GM23338 (cell line): Measurements from ENCODE around the gene ZBTB1. TPM values are rescaled to one million over a fixed set of nuclear protein-coding genes. Genes with fewer than 3 reads are reported as not detected.

Experiments
- ATAC-seq: fragments of 200-7000 bp; cut with Tn5 transposase; 3 replicates; pipeline ENCODE4 v1.9.1; 2020
- DNase-seq: peaks from one replicate; pipeline ENCODE4 v3.0.0-alpha.2; 2015; ENCODE audit warnings: low spot score
- H2AFZ ChIP-seq: fragments of 200-600 bp; sonication (generic); 2 replicates; pipeline ENCODE4 v1.8.0; 2016; ENCODE audit warnings: antibody characterized with exemption, mild to moderate bottlenecking, moderate library complexity
- H3F3A ChIP-seq: fragments of 200-600 bp; sonication (generic); replicated peaks from 2 replicates; pipeline ENCODE4 v1.8.0; 2017; ENCODE audit warnings: antibody characterized with exemption, mixed run types, low read depth
- H3K27ac ChIP-seq: fragments of 200-600 bp; sonication (generic); 2 replicates; pipeline ENCODE4 v1.6.1; 2016; ENCODE audit warnings: low read depth
- H3K27me3 ChIP-seq: fragments of 200-600 bp; sonication (generic); 2 replicates; pipeline ENCODE4 v1.8.0; 2016; ENCODE audit warnings: mild to moderate bottlenecking, mixed run types, moderate library complexity; ENCODE audit not compliant: insufficient read depth
- H3K36me3 ChIP-seq: fragments of 200-600 bp; sonication (generic); 2 replicates; pipeline ENCODE4 v1.8.0; 2016; ENCODE audit warnings: mild to moderate bottlenecking; ENCODE audit not compliant: insufficient read depth
- H3K4me1 ChIP-seq: fragments of 200-600 bp; sonication (generic); 2 replicates; pipeline ENCODE4 v1.8.0; 2016; ENCODE audit warnings: mild to moderate bottlenecking, moderate library complexity; ENCODE audit not compliant: insufficient read depth
- H3K4me2 ChIP-seq: fragments of 200-600 bp; sonication (generic); 2 replicates; pipeline ENCODE4 v1.7.1; 2017; ENCODE audit warnings: mixed run types
- H3K4me3 ChIP-seq: fragments of 200-600 bp; sonication (generic); 2 replicates; pipeline ENCODE4 v1.6.1; 2016; ENCODE audit warnings: mixed run types
- H3K79me2 ChIP-seq: fragments of 200-600 bp; sonication (generic); replicated peaks from 2 replicates; pipeline ENCODE4 v1.8.0; 2017; ENCODE audit warnings: mild to moderate bottlenecking; ENCODE audit not compliant: insufficient read depth
- H3K9me2 ChIP-seq: fragments of 200-600 bp; sonication (generic); 2 replicates; pipeline ENCODE4 v1.8.0; 2017; ENCODE audit not compliant: insufficient read depth
- H4K20me1 ChIP-seq: fragments of 200-600 bp; sonication (generic); replicated peaks from 2 replicates; pipeline ENCODE4 v1.8.0; 2017; ENCODE audit warnings: mild to moderate bottlenecking; ENCODE audit not compliant: insufficient read depth
- H3K27ac Mint-ChIP-seq: 2 replicates; pipeline ENCODE4 v1.8.0; 2020; ENCODE audit warnings: inconsistent platforms, mild to moderate bottlenecking, moderate library complexity, mixed read lengths
- H3K27me3 Mint-ChIP-seq: 3 replicates; pipeline ENCODE4 v1.8.0; 2022; ENCODE audit warnings: low read depth, mild to moderate bottlenecking, moderate library complexity, mixed read lengths, inconsistent platforms; ENCODE audit not compliant: insufficient read depth, poor library complexity
- H3K36me3 Mint-ChIP-seq: 3 replicates; pipeline ENCODE4 v1.8.0; 2021; ENCODE audit warnings: low read depth, mild to moderate bottlenecking, inconsistent platforms, moderate library complexity, mixed read lengths
- H3K4me1 Mint-ChIP-seq: 3 replicates; pipeline ENCODE4 v1.8.0; 2020; ENCODE audit warnings: mild to moderate bottlenecking, inconsistent platforms, mixed read lengths
- H3K4me3 Mint-ChIP-seq: 3 replicates; pipeline ENCODE4 v1.8.0; 2021; ENCODE audit warnings: moderate library complexity, mild to moderate bottlenecking, inconsistent platforms, mixed read lengths
- H3K9me3 Mint-ChIP-seq: 3 replicates; pipeline ENCODE4 v1.8.0; 2020; ENCODE audit warnings: moderate library complexity, mild to moderate bottlenecking, inconsistent platforms, mixed read lengths
- CREB1 ChIP-seq: fragments of 250-450 bp; sonication (Bioruptor Pico); IDR thresholded peaks from 2 replicates; pipeline ENCODE4 v1.5.0; 2020; ENCODE audit warnings: low read depth, mild to moderate bottlenecking, moderate library complexity
- EZH2 ChIP-seq: fragments of 200-600 bp; sonication (generic); IDR thresholded peaks from one replicate; pipeline ENCODE4 v1.8.0; 2017; ENCODE audit warnings: antibody characterized with exemption, mild to moderate bottlenecking, low read depth; ENCODE audit not compliant: unreplicated experiment
- NANOG ChIP-seq: IDR thresholded peaks from 2 replicates; pipeline ENCODE4 v1.6.1; 2016; ENCODE audit warnings: antibody characterized with exemption, borderline replicate concordance
- ZNF331 ChIP-seq: fragments of 250-450 bp; sonication (Bioruptor Pico); IDR thresholded peaks from 2 replicates; pipeline ENCODE4 v1.5.0; 2020; ENCODE audit warnings: low read depth, mild to moderate bottlenecking, moderate library complexity
- polyA plus RNA-seq: library from polyadenylated mRNA; unstranded; fragments of >200 nt; fragmentation: Nextera tagmentation; extraction: Ambion mirVana; gene quantifications from 2 replicates; pipeline ENCODE4 v1.2.1, GENCODE V29; 2016
- total RNA-seq: library from RNA; depleted of rRNA; stranded (reverse); fragments of >200 nt; shearing (Covaris generic); gene quantifications from 2 replicates; pipeline ENCODE4 v1.2.3, GENCODE V29; 2014
- TF ChIP-seq, protein P1 (sequence below): fragments of 250-450 bp; sonication (Bioruptor Pico); IDR thresholded peaks from 2 replicates; pipeline ENCODE4 v1.5.0; 2020; ENCODE audit warnings: mild to moderate bottlenecking, moderate library complexity
- TF ChIP-seq, protein P2 (sequence below), 2 experiments: fragments of 200-600 bp in 1 of 2; sonication (generic) in 1 of 2; conservative IDR thresholded peaks; 2 replicates each; pipeline versions ENCODE4 v1.5.1 to v1.6.1; 2016 to 2017; ENCODE audit warnings: antibody characterized with exemption in 2 of 2, low read depth in 2 of 2, mild to moderate bottlenecking in 2 of 2, moderate library complexity in 1 of 2

ZBTB1 gene
- total and polyA plus RNA-seq, 2 experiments from 2014 or later: 11.2 to 33.0 TPM

DNA sequence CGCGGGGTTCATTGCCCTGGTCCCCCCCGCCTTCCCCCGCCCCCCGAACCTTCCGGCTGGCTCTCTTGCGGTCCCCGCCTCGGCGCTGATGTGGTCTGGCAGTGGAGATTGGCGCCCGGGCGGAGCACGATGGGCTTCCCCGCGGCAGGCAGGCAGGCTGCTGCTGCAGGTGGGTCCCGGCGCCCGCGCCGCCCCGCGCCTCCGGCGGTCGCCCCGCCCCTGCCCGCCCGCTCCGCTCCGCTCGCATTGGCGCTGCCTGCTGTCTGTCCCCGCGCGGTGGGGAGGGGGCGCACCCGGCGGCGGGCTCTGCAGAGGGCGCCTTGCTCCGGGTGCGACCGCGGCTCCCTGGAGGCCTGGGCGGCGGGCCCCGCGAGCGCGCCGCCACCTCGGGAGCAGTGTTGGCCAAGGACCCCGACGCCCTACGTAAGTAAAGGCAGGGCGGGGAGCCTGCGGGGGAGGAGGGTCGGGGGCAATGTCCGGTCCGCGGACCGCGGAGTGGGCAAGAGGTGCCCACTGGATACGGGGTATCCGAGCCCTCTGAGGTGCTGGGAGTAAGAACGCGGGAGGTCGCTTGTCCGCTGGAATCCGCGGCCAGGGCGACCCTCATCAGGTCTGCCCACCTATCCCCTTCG lies 39.3 kb upstream of the ZBTB1 start, which contains the start of gene AKAP5 (continued):
- TF ChIP-seq EZH2 (no peak), NANOG (no peak), CREB1 (peak; percentile 39; the same call in 1 of the 2 replicates)
- TF ChIP-seq, protein P1, sequence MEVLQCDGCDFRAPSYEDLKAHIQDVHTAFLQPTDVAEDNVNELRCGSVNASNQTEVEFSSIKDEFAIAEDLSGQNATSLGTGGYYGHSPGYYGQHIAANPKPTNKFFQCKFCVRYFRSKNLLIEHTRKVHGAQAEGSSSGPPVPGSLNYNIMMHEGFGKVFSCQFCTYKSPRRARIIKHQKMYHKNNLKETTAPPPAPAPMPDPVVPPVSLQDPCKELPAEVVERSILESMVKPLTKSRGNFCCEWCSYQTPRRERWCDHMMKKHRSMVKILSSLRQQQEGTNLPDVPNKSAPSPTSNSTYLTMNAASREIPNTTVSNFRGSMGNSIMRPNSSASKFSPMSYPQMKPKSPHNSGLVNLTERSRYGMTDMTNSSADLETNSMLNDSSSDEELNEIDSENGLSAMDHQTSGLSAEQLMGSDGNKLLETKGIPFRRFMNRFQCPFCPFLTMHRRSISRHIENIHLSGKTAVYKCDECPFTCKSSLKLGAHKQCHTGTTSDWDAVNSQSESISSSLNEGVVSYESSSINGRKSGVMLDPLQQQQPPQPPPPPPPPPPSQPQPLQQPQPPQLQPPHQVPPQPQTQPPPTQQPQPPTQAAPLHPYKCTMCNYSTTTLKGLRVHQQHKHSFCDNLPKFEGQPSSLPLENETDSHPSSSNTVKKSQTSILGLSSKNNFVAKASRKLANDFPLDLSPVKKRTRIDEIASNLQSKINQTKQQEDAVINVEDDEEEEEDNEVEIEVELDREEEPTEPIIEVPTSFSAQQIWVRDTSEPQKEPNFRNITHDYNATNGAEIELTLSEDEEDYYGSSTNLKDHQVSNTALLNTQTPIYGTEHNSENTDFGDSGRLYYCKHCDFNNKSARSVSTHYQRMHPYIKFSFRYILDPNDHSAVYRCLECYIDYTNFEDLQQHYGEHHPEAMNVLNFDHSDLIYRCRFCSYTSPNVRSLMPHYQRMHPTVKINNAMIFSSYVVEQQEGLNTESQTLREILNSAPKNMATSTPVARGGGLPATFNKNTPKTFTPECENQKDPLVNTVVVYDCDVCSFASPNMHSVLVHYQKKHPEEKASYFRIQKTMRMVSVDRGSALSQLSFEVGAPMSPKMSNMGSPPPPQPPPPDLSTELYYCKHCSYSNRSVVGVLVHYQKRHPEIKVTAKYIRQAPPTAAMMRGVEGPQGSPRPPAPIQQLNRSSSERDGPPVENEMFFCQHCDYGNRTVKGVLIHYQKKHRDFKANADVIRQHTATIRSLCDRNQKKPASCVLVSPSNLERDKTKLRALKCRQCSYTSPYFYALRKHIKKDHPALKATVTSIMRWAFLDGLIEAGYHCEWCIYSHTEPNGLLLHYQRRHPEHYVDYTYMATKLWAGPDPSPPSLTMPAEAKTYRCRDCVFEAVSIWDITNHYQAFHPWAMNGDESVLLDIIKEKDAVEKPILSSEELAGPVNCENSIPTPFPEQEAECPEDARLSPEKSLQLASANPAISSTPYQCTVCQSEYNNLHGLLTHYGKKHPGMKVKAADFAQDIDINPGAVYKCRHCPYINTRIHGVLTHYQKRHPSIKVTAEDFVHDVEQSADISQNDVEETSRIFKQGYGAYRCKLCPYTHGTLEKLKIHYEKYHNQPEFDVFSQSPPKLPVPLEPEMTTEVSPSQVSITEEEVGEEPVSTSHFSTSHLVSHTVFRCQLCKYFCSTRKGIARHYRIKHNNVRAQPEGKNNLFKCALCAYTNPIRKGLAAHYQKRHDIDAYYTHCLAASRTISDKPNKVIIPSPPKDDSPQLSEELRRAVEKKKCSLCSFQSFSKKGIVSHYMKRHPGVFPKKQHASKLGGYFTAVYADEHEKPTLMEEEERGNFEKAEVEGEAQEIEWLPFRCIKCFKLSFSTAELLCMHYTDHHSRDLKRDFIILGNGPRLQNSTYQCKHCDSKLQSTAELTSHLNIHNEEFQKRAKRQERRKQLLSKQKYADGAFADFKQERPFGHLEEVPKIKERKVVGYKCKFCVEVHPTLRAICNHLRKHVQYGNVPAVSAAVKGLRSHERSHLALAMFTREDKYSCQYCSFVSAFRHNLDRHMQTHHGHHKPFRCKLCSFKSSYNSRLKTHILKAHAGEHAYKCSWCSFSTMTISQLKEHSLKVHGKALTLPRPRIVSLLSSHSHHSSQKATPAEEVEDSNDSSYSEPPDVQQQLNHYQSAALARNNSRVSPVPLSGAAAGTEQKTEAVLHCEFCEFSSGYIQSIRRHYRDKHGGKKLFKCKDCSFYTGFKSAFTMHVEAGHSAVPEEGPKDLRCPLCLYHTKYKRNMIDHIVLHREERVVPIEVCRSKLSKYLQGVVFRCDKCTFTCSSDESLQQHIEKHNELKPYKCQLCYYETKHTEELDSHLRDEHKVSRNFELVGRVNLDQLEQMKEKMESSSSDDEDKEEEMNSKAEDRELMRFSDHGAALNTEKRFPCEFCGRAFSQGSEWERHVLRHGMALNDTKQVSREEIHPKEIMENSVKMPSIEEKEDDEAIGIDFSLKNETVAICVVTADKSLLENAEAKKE (CRISPR knock-in tag): no peak

DNA sequence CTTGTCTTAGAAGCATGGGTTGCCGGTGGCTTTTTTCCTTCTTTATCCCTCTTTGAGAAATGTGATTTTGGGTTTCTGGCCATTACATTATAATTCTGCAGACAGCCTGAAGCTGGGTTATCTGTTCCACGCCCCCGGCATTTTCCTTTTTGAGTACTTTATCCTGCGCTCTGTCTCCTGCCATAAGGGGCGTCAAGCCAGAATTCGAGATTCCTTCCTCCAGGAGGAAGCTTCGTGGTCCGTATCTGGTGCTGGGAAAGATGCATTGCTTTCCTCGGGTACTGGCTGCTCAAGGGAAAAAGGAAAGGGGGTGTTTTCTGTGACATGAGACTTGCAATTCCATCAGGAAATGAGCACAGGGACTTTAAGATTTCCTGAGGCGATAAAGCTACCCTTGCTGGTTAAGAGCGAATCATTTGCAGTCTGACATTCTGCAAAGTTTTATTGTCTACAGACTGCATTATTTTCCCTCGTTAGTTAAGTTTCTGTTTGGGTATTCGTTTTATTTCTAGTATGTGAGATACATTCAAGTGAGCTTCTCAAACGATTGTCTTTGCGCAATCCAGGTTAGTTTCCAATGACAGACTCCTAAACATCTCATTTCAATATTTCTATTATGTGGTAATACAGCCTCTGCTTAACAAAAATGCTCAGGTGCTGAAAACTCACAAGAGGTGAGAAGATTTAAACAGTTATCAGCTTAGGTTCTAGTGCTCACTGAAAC lies 38.6 kb upstream of the ZBTB1 start:
- peaks cover 11% of the 10 kb centered on the region; the same call in 2 of the 3 replicates for H3K4me1 Mint-ChIP-seq
- Histone ChIP-seq H3K79me2 (no peaks in the 10 kb centered on the region), H3K4me3 (peak overlapping the region; percentile 90), H2AFZ (peak overlapping the region; percentile 93), H3F3A (peaks cover 21% of the 10 kb centered on the region; the same call in 1 of the 2 replicates), H3K27me3 (peaks cover 11% of the 10 kb centered on the region; the same call in 1 of the 2 replicates), H3K4me1 (0 out of 2 replicates have a peak, but pooled peaks cover 4% of the 10 kb centered on the region), H4K20me1 (no peaks in the 10 kb centered on the region), H3K36me3 (no peaks in the 10 kb centered on the region), H3K27ac (peak overlapping the region; percentile 55; the same call in 1 of the 2 replicates), H3K9me2 (no peaks in the 10 kb centered on the region), H3K4me2 (peak overlapping the region; percentile 92)
- ATAC-seq: peak; percentile 60
- H3K9me3 Mint-ChIP-seq: no peaks in the 10 kb centered on the region
- peak overlapping the region; percentile 75 for H3K4me3 Mint-ChIP-seq
- H3K27me3 Mint-ChIP-seq: peaks cover 5% of the 10 kb centered on the region
- peak; percentile 90 for DNase-seq
- no peak for TF ChIP-seq ZNF331 (CRISPR knock-in tag)
- TF ChIP-seq, protein P2, sequence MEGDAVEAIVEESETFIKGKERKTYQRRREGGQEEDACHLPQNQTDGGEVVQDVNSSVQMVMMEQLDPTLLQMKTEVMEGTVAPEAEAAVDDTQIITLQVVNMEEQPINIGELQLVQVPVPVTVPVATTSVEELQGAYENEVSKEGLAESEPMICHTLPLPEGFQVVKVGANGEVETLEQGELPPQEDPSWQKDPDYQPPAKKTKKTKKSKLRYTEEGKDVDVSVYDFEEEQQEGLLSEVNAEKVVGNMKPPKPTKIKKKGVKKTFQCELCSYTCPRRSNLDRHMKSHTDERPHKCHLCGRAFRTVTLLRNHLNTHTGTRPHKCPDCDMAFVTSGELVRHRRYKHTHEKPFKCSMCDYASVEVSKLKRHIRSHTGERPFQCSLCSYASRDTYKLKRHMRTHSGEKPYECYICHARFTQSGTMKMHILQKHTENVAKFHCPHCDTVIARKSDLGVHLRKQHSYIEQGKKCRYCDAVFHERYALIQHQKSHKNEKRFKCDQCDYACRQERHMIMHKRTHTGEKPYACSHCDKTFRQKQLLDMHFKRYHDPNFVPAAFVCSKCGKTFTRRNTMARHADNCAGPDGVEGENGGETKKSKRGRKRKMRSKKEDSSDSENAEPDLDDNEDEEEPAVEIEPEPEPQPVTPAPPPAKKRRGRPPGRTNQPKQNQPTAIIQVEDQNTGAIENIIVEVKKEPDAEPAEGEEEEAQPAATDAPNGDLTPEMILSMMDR (conservative IDR thresholded peaks at IDR 0.05; ENCODE audit: low read depth in 2 of 2): peak; percentile 14 to 30; a peak in 1 of 4 replicates
- H3K36me3 Mint-ChIP-seq: peaks cover 7% of the 10 kb centered on the region
- H3K27ac Mint-ChIP-seq: no peak overlapping the region
